ENCODE measurements around the gene HOXA10.

DNA sequence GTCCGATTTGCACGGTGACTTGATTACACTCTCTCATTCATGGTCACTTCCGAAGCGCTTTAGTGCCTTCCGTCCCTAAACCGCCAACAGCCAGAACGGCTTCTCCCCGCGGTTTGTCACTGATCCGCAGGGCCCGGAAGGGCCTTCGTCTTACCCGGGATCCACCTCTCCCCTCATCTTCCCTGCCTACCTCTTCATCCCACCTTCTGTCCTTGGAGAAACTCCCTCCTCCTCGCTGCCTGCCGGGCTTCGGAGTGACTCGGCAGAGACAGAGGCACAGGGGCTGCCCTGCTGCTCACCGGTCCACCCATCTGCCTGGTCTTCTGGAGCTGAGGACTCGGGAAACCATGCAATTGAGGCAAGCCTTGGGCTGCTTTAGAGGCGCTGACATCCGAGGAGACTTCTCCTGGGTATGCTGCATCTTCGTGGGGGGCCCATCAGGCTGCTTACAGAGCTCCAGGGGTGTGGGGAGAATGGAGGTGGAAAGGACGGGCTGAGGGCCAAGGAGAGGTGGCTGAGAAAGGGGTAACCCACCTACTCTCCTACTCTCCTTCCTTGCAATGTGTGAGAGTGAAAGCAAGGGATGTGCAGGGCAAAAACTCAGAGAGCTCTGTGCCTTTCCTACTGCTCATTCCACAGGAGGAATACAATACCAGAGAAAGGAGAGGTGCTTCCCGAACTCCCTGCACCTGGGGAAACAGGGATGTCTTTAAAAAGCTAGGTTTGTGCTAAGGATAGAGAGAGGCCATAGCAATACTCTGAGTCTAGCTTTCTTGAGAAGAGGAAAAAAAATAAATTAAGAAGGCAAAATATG, 11.9 kb upstream of the HOXA10 start:
- TF ChIP-seq POLR2A (IDR thresholded peaks at IDR 0.05), result no peak
- TF ChIP-seq, protein P1, sequence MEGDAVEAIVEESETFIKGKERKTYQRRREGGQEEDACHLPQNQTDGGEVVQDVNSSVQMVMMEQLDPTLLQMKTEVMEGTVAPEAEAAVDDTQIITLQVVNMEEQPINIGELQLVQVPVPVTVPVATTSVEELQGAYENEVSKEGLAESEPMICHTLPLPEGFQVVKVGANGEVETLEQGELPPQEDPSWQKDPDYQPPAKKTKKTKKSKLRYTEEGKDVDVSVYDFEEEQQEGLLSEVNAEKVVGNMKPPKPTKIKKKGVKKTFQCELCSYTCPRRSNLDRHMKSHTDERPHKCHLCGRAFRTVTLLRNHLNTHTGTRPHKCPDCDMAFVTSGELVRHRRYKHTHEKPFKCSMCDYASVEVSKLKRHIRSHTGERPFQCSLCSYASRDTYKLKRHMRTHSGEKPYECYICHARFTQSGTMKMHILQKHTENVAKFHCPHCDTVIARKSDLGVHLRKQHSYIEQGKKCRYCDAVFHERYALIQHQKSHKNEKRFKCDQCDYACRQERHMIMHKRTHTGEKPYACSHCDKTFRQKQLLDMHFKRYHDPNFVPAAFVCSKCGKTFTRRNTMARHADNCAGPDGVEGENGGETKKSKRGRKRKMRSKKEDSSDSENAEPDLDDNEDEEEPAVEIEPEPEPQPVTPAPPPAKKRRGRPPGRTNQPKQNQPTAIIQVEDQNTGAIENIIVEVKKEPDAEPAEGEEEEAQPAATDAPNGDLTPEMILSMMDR (IDR thresholded peaks at IDR 0.05), result no peak

All from heart left ventricle (tissue), 13 donors.